Brain pericyte (primary cell): Measurements from ENCODE around the gene MPC2.
A peak's percentile ranks its signal among the peaks of the same experiment; 100 is the strongest.
"Not testable (repeated sequence)": the region's sequence is repeated elsewhere in the genome, so short reads cannot be mapped to it uniquely, and the experiment has no call there.

ENCODE experiments used
- DNase-seq: peaks from one replicate; pipeline ENCODE4 v3.0.0-alpha.2; 2012; ENCODE audit warnings: low read depth, low spot score

The MPC2 gene

GRCh38 chr1:167905182-167905581, 31.7 kb downstream of the MPC2 start:
- DNase-seq, result no peak

GRCh38 chr1:167904652-167905130, 32.2 kb downstream of the MPC2 start:
- peak; percentile 47 for DNase-seq

DNA sequence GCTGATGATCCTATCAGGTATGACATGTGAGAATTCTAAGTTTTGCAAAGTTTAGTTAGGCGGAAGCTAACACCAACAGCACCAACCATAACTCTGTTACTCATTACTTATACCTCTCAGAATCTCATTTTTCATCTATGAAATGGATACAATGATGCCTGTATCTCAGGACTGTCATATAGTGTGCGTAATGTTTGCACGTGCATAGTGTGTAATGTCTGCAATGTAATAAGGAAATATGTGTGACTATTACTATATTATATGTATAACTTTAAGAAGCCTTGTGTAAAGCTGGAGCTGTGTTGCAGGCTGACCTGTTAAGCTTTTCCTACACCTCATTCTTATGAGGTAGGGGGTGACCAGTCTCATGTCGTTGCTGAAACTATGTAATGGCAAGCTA, 36.0 kb downstream of the MPC2 start:
- DNase-seq, result no peak

- no peak for DNase-seq
These were observed 37.6 kb downstream of the MPC2 start for GRCh38 chr1:167899253-167899681.

GRCh38 chr1:167898578-167899222, 38.2 kb downstream of the MPC2 start:
- no peak for DNase-seq

DNA sequence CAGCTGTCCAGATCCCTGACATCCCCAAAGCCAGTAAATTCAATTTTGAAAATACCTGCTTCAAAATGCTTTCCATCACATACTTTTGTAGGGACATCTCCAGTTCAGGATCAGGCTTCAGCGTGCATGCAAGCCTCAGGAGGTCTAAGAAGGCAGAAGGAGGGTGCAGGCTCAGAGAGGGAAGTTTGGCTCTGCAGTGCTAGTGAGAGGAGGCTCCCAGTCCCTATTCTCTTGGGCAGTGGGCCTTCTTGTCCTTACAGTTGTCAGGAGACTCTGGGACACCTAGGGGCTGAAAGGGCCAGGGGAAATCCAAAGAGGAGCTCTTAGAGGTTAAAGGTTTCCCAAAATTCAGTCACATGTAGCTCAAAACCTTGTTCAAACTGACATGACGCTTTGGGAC, 43.1 kb downstream of the MPC2 start:
- no peak for DNase-seq

DNA sequence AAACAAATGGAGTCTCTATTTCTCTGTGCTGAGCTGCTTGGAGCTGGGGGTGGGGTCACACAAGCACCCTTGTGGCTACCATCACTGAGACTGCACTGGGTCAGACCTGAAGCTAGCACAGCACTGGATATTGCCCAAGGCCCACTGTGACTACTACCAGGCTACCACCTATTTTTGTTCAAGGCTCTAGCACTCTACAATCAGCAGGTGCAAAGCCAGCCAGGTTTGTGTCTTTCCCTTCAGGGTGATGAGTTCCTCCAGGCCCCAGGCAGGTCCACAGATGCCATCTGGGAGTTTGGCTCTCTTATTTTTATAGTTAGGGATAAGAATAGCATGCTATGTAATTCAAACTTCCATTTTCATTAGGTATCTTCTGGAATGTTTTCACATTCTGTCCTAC, 46.5 kb downstream of the MPC2 start:
- no peak for DNase-seq

- DNase-seq, result not testable (repeated sequence)
These were observed 49.7 kb downstream of the MPC2 start for GRCh38 chr1:167887187-167887586.

- DNase-seq, result no peak
These were observed 54.5 kb downstream of the MPC2 start for GRCh38 chr1:167882376-167882775.

- no peak for DNase-seq
These were observed 55.1 kb downstream of the MPC2 start for GRCh38 chr1:167881786-167882185.

- DNase-seq, result no peak
These were observed 55.8 kb downstream of the MPC2 start for GRCh38 chr1:167881069-167881468.

- no peak for DNase-seq
These were observed 56.3 kb downstream of the MPC2 start for GRCh38 chr1:167880580-167881021.

DNA sequence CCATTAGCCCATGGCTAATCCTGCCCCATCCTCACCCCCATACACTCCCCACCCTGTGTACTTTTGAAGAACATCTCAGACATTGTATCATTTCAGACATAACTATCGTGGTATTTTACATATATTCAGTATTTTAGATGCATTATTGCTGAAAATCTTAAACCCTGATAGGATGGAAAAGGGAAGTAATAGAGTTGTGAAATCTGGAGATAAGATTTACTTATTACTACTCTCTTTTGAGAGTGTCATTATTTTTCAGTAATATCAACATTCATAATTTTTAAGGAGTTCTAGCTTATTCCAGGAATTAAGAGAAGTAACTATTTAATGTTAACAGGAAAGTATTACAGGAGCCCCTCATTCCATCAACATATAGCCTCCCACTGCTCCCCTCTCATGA, 57.4 kb downstream of the MPC2 start:
- DNase-seq, result no peak

- DNase-seq, result no peak
These were observed 58.3 kb downstream of the MPC2 start for GRCh38 chr1:167878372-167879160.

GRCh38 chr1:167876597-167877175, 60.2 kb downstream of the MPC2 start:
- DNase-seq, result no peak

DNA sequence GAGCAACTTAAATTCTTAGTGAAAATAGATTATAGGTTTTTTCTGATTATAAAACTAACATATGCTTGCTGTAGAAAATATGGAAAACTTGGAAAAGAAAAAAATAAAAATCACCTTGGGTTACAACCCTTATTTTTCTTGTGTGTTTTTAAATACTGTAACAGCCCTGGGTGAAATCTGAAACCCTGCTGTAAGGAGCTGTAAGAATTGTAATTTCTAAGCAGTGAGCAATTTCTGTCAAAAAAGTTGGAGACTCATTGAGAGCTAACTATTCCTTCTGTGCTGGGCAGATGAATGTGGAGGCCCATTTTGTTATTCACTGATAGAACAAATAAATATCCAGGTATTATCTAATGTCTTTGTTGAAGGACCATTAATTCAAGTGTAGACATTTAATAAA, 65.5 kb downstream of the MPC2 start:
- DNase-seq, result no peak

DNA sequence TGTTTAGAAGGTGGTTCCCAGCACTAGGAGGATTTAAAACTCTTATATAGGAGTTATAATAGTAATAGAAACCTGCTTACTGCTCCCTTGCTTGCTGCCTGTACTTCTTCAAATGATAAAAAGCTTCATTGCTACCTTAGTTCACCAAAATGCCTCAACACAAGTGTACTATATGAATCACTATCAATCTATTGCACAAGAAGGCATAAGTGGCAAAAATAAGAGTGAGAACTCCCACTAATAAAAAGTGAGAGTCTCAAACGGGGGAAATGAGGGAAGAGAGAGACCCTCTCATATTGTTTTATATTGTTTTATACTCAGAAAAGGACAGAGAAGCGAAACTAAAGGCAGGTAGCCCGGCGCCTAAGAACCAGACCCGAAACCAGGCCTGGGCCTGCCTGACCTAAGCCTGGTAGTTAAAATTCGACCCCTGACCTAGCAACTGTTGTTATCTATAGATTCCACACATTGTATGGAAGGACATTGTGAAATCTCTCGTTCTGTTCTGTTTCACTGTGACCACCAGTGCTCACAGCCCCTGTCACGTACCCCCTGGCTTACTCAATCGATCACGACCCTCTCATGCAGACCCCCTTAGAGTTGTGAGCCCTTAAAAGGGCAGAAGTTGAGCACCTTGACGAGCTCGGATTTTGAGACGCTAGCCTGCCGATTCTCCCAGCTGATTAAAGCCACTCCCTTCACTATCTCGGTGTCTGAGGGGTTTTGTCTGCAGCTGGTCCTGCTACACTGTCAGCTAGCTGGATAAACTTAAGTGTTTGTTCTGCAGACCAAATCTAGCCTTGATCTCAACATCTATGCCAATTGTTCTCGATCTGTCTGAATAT, 67.5 kb downstream of the MPC2 start:
- not testable (repeated sequence) for DNase-seq

DNA sequence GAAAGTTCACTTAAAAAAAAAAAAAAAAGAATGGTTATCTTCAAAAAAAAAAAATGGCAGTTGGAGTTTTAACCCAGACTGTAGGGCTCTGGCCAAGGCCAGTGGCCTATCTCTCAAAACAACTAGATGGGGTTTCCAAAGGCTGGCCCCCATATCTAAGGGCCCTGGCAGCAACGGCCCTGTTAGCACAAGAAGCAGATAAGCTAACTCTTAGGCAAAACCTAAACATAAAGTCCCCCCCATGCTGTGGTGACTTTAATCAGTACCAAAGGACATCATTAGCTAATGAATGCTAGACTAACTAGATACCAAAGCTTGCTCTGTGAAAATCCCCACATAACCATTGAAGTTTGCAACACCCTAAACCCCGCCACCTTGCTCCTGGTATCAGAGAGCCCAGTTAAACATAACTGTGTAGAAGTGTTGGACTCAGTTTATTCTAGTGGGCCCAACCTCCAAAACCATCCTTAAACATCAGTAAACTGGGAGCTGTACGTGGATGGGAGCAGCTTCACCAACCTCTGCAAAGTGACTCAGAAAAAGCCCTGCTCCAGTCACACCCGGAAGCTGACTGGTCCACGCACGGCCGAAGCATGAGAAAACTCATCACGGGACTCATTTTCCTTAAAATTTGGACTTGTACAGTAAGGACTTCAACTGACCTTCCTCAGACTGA, 70.0 kb downstream of the MPC2 start:
- DNase-seq, result not testable (repeated sequence)
